ENCODE measurements around the gene CYSRT1.

The CYSRT1 gene

GRCh38 chr9:137213160-137214060 is 11.6 kb upstream of the CYSRT1 start:
- no peak for DNase-seq

- DNase-seq: no peak
These were observed 10.4 kb upstream of the CYSRT1 start for GRCh38 chr9:137214620-137215019.

- DNase-seq: no peak
These were observed 9.6 kb upstream of the CYSRT1 start for GRCh38 chr9:137215196-137215986.

GRCh38 chr9:137216188-137216965 is 8.6 kb upstream of the CYSRT1 start:
- no peak for DNase-seq

- DNase-seq: no peak
These were observed 7.4 kb upstream of the CYSRT1 start for GRCh38 chr9:137217276-137218211.

GRCh38 chr9:137218212-137218753 is 6.7 kb upstream of the CYSRT1 start:
- DNase-seq: no peak

GRCh38 chr9:137218754-137219271 is 6.2 kb upstream of the CYSRT1 start:
- peak in 1 of 2 experiments; percentile 39 for DNase-seq

GRCh38 chr9:137219757-137220316 is 5.1 kb upstream of the CYSRT1 start:
- DNase-seq: no peak

- no peak for DNase-seq
These were observed 4.5 kb upstream of the CYSRT1 start for GRCh38 chr9:137220317-137221094.

GRCh38 chr9:137221095-137221505 is 3.9 kb upstream of the CYSRT1 start:
- no peak for DNase-seq

- DNase-seq: no peak
These were observed 3.4 kb upstream of the CYSRT1 start for GRCh38 chr9:137221506-137222111.

GRCh38 chr9:137222190-137223077 is 2.5 kb upstream of the CYSRT1 start, which contains the start of gene RNF208:
Gene RNF208 (minus strand): TSS chr9:137222240. CDS start chr9:137221212, 1,028 bp downstream.
- no peak for DNase-seq

- peak; percentile 96 to 97 for DNase-seq
These were observed 1.6 kb upstream of the CYSRT1 start for GRCh38 chr9:137223078-137223970.

- no peak for DNase-seq
These were observed 841 bp downstream of the CYSRT1 start for GRCh38 chr9:137225699-137226331.

- DNase-seq: no peak
These were observed 1.5 kb downstream of the CYSRT1 start for GRCh38 chr9:137226338-137227053.

All from SHP77 (cell line).